Parathyroid adenoma (tissue), 2 donors: ENCODE measurements around the gene TDRD15.
"Not testable (repeated sequence)": the region's sequence is repeated elsewhere in the genome, so short reads cannot be mapped to it uniquely, and the experiment has no call there.

Source experiments
- H2AFZ ChIP-seq: fragments of 300-600 bp; sonication (generic); one replicate; pipeline ENCODE4 v1.7.0; 2017; ENCODE audit warnings: antibody characterized with exemption, mild to moderate bottlenecking
- H3K27ac ChIP-seq: fragments of 300-600 bp; sonication (generic); one replicate; pipeline ENCODE4 v1.7.0; 2017
- H3K27me3 ChIP-seq: fragments of 300-600 bp; sonication (generic); one replicate; pipeline ENCODE4 v1.7.0; 2017; ENCODE audit warnings: low read length; ENCODE audit not compliant: control insufficient read depth, insufficient read depth
- H3K36me3 ChIP-seq: fragments of 300-600 bp; sonication (generic); one replicate; pipeline ENCODE4 v1.7.0; 2017; ENCODE audit warnings: low read length; ENCODE audit not compliant: control insufficient read depth, insufficient read depth
- H3K4me1 ChIP-seq: fragments of 300-600 bp; sonication (generic); one replicate; pipeline ENCODE4 v1.7.0; 2017; ENCODE audit warnings: control low read depth
- H3K4me2 ChIP-seq: fragments of 300-600 bp; sonication (generic); one replicate; pipeline ENCODE4 v1.7.0; 2017; ENCODE audit warnings: low read length
- H3K4me3 ChIP-seq: fragments of 300-600 bp; sonication (generic); one replicate; pipeline ENCODE4 v1.7.0; 2017; ENCODE audit warnings: low read depth, low read length
- H3K79me2 ChIP-seq: fragments of 300-600 bp; sonication (generic); one replicate; pipeline ENCODE4 v1.7.0; 2017; ENCODE audit warnings: control low read depth
- H3K9ac ChIP-seq: fragments of 300-600 bp; sonication (generic); one replicate; pipeline ENCODE4 v1.7.0; 2017; ENCODE audit warnings: mild to moderate bottlenecking
- H3K9me3 ChIP-seq: fragments of 300-600 bp; sonication (generic); one replicate; pipeline ENCODE4 v1.7.0; 2017; ENCODE audit warnings: low read length; ENCODE audit not compliant: control insufficient read depth
- CTCF ChIP-seq: fragments of 300-600 bp; sonication (generic); IDR thresholded peaks from one replicate; pipeline ENCODE4 v1.7.0; 2017; ENCODE audit warnings: antibody characterized with exemption, mild to moderate bottlenecking
- donor health status: primary hyperparathyroidism.

The TDRD15 gene

GRCh38 chr2:21131861-21132260, 8.1 kb downstream of the TDRD15 start:
- Histone ChIP-seq H3K27ac (no peak overlapping the region), H3K36me3 (no peaks in the 10 kb centered on the region), H3K4me3 (no peak overlapping the region), H3K27me3 (no peaks in the 10 kb centered on the region), H3K9ac (no peak overlapping the region), H3K4me2 (no peak overlapping the region), H2AFZ (no peak overlapping the region), H3K4me1 (no peaks in the 10 kb centered on the region), H3K9me3 (no peaks in the 10 kb centered on the region), H3K79me2 (no peaks in the 10 kb centered on the region)
- no peak for TF ChIP-seq CTCF

- Histone ChIP-seq H3K9ac (no peak overlapping the region), H3K27me3 (no peaks in the 10 kb centered on the region), H3K4me1 (no peaks in the 10 kb centered on the region), H2AFZ (no peak overlapping the region), H3K36me3 (no peaks in the 10 kb centered on the region), H3K79me2 (no peaks in the 10 kb centered on the region), H3K9me3 (no peaks in the 10 kb centered on the region), H3K4me2 (no peak overlapping the region), H3K4me3 (no peak overlapping the region), H3K27ac (no peak overlapping the region)
- no peak for TF ChIP-seq CTCF
These were observed 11.8 kb downstream of the TDRD15 start for GRCh38 chr2:21135585-21135984.

- H3K9me3 ChIP-seq = no peaks in the 10 kb centered on the region
- H3K4me1 ChIP-seq = no peaks in the 10 kb centered on the region
- no peak overlapping the region for H3K9ac ChIP-seq
- no peaks in the 10 kb centered on the region for H3K27me3 ChIP-seq
- no peaks in the 10 kb centered on the region for H3K36me3 ChIP-seq
- H3K4me3 ChIP-seq = no peak overlapping the region
- H2AFZ ChIP-seq = no peak overlapping the region
- H3K79me2 ChIP-seq = no peaks in the 10 kb centered on the region
- no peak for TF ChIP-seq CTCF
- H3K27ac ChIP-seq = no peak overlapping the region
- H3K4me2 ChIP-seq = no peak overlapping the region
These were observed 18.4 kb downstream of the TDRD15 start for GRCh38 chr2:21142149-21142548.

- no peak for TF ChIP-seq CTCF
- no peak overlapping the region for H3K27ac ChIP-seq
- no peaks in the 10 kb centered on the region for H3K79me2 ChIP-seq
- H3K9ac ChIP-seq = no peak overlapping the region
- H3K9me3 ChIP-seq = no peaks in the 10 kb centered on the region
- H3K36me3 ChIP-seq = no peaks in the 10 kb centered on the region
- H3K4me3 ChIP-seq = no peak overlapping the region
- no peak overlapping the region for H3K4me2 ChIP-seq
- H3K4me1 ChIP-seq = no peaks in the 10 kb centered on the region
- H2AFZ ChIP-seq = no peak overlapping the region
- no peaks in the 10 kb centered on the region for H3K27me3 ChIP-seq
These were observed 22.9 kb downstream of the TDRD15 start for GRCh38 chr2:21146638-21147037.

GRCh38 chr2:21148718-21149117, 24.9 kb downstream of the TDRD15 start:
- Histone ChIP-seq H3K4me1 (no peaks in the 10 kb centered on the region), H3K9me3 (no peaks in the 10 kb centered on the region), H3K79me2 (no peaks in the 10 kb centered on the region), H3K4me2 (no peak overlapping the region), H3K36me3 (no peaks in the 10 kb centered on the region), H2AFZ (no peak overlapping the region), H3K27me3 (no peaks in the 10 kb centered on the region), H3K27ac (no peak overlapping the region), H3K9ac (no peak overlapping the region), H3K4me3 (no peak overlapping the region)
- TF ChIP-seq CTCF = no peak

- H3K4me2 ChIP-seq, H3K27me3 ChIP-seq, H3K9me3 ChIP-seq, H3K36me3 ChIP-seq, H3K27ac ChIP-seq, H3K4me3 ChIP-seq, H3K9ac ChIP-seq, H3K79me2 ChIP-seq, H2AFZ ChIP-seq, H3K4me1 ChIP-seq: not testable (repeated sequence)
These were observed 27.5 kb downstream of the TDRD15 start for GRCh38 chr2:21151234-21151633.
